Esophagus (tissue), 2 donors: ENCODE data around the gene PVR. TPM values are rescaled to one million over a fixed set of nuclear protein-coding genes. Genes with fewer than 3 reads are reported as not detected.

Experiments used
- H3K27ac ChIP-seq, 2 donors: one replicate each; pipeline ENCODE4 v1.5.1; 2013; ENCODE audit warnings: low read depth in 2 of 2, mild to moderate bottlenecking in 2 of 2, inconsistent platforms in 1 of 2, low read length in 1 of 2, moderate library complexity in 1 of 2
- H3K27me3 ChIP-seq, 2 donors: one replicate each; pipeline ENCODE4 v1.6.1; 2013; ENCODE audit warnings: low read length in 2 of 2, control low read depth in 1 of 2, mild to moderate bottlenecking in 1 of 2; ENCODE audit not compliant: insufficient read depth in 2 of 2, control insufficient read depth in 1 of 2
- H3K36me3 ChIP-seq, 2 donors: one replicate each; pipeline ENCODE4 v1.6.1; 2013; ENCODE audit warnings: low read length in 1 of 2; ENCODE audit not compliant: control insufficient read depth in 2 of 2, insufficient read depth in 2 of 2
- H3K4me1 ChIP-seq, 2 donors: one replicate each; pipeline ENCODE4 v1.6.1; 2013; ENCODE audit warnings: low read length in 1 of 2; ENCODE audit not compliant: control insufficient read depth in 2 of 2, insufficient read depth in 2 of 2
- H3K4me3 ChIP-seq, 2 donors: one replicate each; pipeline ENCODE4 v1.5.1; 2013; ENCODE audit warnings: low read length in 2 of 2, mild to moderate bottlenecking in 2 of 2, low read depth in 1 of 2, moderate library complexity in 1 of 2
- H3K9me3 ChIP-seq, 2 donors: one replicate each; pipeline ENCODE4 v1.6.1; 2013; ENCODE audit warnings: mild to moderate bottlenecking in 2 of 2, low read depth in 1 of 2, low read length in 1 of 2, moderate library complexity in 1 of 2; ENCODE audit not compliant: control insufficient read depth in 2 of 2, insufficient read depth in 1 of 2
- WGBS, 2 donors: extraction: QIAGEN DNeasy Blood & Tissue Kit; methylation state at CpG; one replicate each; pipeline ENCODE4 v1.1.7; 2013; 5-methylcytosine and 5-hydroxymethylcytosine counted together
- polyA plus RNA-seq, 2 donors: library from polyadenylated mRNA; stranded (reverse); fragments of 200-250 nt; gene quantifications; one replicate each; pipeline ENCODE4 v1.2.3, GENCODE V29; 2013
- donor health status: healthy with polysubstance abuse.
- donor health status: Bipolar disorder and iron deficiency.

PVR gene
- polyA plus RNA-seq, 2 donors = 9.5 to 10.2 TPM

GRCh38 chr19:44689290-44690130 lies 45.8 kb downstream of the PVR start:
- WGBS, 2 donors = 40 to 42% methylated on average over 11 of the region's 11 CpGs
- Histone ChIP-seq H3K4me1 (peaks cover 0 to 12% of the 10 kb centered on the region in 2 donors), H3K9me3 (no peaks in the 10 kb centered on the region), H3K27ac (no peak overlapping the region), H3K27me3 (no peaks in the 10 kb centered on the region), H3K4me3 (no peak overlapping the region), H3K36me3 (no peaks in the 10 kb centered on the region)

GRCh38 chr19:44690131-44690440 lies 46.4 kb downstream of the PVR start:
- no peak overlapping the region for H3K27ac ChIP-seq
- no peak overlapping the region for H3K4me3 ChIP-seq
- 87 to 90% methylated on average over 3 of the region's 3 CpGs for WGBS, 2 donors
- no peaks in the 10 kb centered on the region for H3K9me3 ChIP-seq
- no peaks in the 10 kb centered on the region for H3K27me3 ChIP-seq
- H3K36me3 ChIP-seq = no peaks in the 10 kb centered on the region
- peaks cover 0 to 10% of the 10 kb centered on the region in 2 donors for H3K4me1 ChIP-seq

- no peak overlapping the region for H3K4me3 ChIP-seq
- no peaks in the 10 kb centered on the region for H3K36me3 ChIP-seq
- H3K27ac ChIP-seq = peak overlapping the region; percentile 78 to 82
- no peaks in the 10 kb centered on the region for H3K27me3 ChIP-seq
- H3K9me3 ChIP-seq = no peaks in the 10 kb centered on the region
- peaks cover 0 to 14% of the 10 kb centered on the region in 2 donors for H3K4me1 ChIP-seq
- WGBS, 2 donors = 29 to 36% methylated on average over 5 of the region's 5 CpGs
Observed at GRCh38 chr19:44692379-44692721, 48.6 kb downstream of the PVR start.

- no peak overlapping the region for H3K27ac ChIP-seq
- H3K9me3 ChIP-seq = no peaks in the 10 kb centered on the region
- no peak overlapping the region for H3K4me3 ChIP-seq
- WGBS, 2 donors = 78 to 90% methylated on average over 2 of the region's 2 CpGs
- peaks cover 0 to 14% of the 10 kb centered on the region in 2 donors for H3K4me1 ChIP-seq
- no peaks in the 10 kb centered on the region for H3K27me3 ChIP-seq
- H3K36me3 ChIP-seq = no peaks in the 10 kb centered on the region
Observed at GRCh38 chr19:44694184-44694579, 50.5 kb downstream of the PVR start.

DNA sequence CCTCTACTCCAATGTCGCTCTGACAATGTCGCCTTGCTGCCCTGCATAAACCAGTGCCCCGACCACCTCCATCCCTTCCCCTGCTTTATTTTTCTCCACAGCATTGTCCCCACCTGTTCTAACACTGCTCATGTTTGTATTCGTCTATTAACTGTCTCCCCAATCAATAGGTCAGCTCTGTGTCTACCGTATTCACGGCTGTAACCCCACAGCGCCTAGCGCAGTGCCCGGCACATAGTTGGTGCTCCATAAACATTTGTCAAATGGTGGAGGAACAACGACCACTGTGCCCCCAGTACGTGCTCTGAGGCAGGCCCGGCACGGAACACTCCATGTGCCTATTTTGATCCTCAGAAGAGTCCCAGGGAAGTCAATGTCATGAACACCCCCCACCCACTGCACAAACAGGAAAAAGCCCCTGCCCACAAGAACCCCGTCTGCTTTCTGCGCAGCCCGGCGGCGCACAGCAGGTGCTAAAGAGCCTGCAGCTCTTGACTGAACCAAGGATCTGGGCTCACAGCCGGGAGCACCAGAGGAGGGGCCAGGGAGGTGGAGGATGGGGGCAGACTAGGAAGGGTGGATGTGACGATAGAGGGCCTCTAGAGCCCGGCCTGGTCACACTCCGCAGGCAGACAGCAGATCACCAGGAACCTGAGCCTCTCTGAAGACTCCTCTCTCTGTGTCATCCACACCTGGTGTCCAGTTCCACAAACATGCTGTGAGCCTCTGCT lies 53.4 kb downstream of the PVR start:
- peaks cover 0 to 6% of the 10 kb centered on the region in 2 donors for H3K4me1 ChIP-seq
- WGBS, 2 donors = 60 to 70% methylated on average over 22 of the region's 22 CpGs
- no peak overlapping the region for H3K27ac ChIP-seq
- H3K4me3 ChIP-seq = no peak overlapping the region
- H3K36me3 ChIP-seq = no peaks in the 10 kb centered on the region
- H3K9me3 ChIP-seq = no peaks in the 10 kb centered on the region
- no peaks in the 10 kb centered on the region for H3K27me3 ChIP-seq

DNA sequence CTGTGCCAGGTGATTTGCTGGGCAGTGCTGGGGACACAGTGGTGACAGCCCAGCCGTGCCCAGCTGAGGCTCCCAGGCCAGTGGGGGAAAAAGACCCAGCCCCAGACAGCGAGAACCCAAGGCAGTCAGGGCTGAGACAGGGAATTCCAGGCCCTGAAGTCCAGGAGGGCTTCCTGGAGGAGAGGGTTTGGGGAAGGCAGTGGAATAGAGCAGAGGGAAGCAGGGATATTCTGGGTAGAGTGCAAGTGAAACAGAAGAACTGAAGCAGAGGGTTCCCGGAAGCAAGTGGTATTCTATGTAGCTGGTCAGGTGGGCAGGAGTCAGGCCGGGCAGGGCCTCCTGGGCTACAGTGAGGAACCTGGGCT lies 53.9 kb downstream of the PVR start:
- Histone ChIP-seq H3K9me3 (no peaks in the 10 kb centered on the region), H3K27me3 (no peaks in the 10 kb centered on the region), H3K36me3 (no peaks in the 10 kb centered on the region), H3K4me3 (no peak overlapping the region), H3K4me1 (peaks cover 0 to 11% of the 10 kb centered on the region in 2 donors), H3K27ac (no peak overlapping the region)
- 82 to 88% methylated on average over 4 of the region's 4 CpGs for WGBS, 2 donors

- Histone ChIP-seq H3K9me3 (no peaks in the 10 kb centered on the region), H3K36me3 (no peaks in the 10 kb centered on the region), H3K27ac (no peak within 1 kb of the TSS), H3K4me1 (peaks cover 0 to 11% of the 10 kb centered on the region in 2 donors), H3K27me3 (no peaks in the 10 kb centered on the region), H3K4me3 (no peak within 1 kb of the TSS)
- WGBS, 2 donors = 75 to 79% methylated on average over 13 of the region's 13 CpGs
Observed at GRCh38 chr19:44698492-44699201, 54.9 kb downstream of the PVR start, which contains the start of gene CEACAM16. CEACAM16 (plus strand) TSS chr19:44699151; CDS start chr19:44701457, 2,306 bp downstream.

DNA sequence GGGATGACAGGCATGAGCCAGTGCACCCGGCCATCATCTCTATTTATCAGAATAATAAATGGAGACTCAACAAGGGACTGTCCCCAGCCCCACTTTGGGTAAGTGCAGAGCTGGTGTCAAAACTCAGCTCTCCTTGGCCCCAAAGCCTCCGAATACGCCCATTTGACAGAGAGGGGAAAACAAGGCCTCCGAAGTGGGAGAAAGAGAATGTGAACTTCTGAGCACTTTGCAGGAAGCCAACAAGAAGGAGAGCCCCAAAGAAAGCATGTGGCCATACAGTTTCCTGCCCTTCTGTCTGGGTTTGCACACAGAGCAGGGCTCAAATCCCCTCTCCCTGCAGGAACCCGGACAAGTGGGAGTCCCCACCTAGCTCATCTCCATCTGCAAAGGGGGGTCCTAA lies 56.8 kb downstream of the PVR start:
- no peaks in the 10 kb centered on the region for H3K9me3 ChIP-seq
- 91% methylated on average over 5 of the region's 5 CpGs for WGBS, 2 donors

DNA sequence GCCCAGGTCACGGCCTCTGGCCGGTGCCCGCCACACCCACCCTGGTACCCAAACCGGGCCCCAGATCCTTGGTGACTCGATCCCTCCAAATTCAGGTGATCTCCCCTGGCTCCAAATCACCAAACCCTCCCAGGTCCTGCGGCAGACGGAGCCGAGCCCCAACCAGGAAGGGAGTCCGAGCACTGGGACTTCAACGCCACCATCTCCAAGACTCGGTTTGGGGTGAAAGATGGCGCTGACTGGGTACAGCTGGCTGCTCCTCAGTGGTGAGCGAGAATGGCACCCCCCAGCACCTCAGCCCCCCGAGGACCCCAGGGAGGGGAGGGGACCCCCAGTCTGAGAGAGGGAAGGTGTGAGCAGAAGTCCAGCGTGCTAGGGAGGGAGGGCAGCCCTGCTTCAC lies 57.5 kb downstream of the PVR start:
- Histone ChIP-seq H3K36me3 (no peaks in the 10 kb centered on the region), H3K27me3 (no peaks in the 10 kb centered on the region), H3K4me1 (peaks cover 0 to 5% of the 10 kb centered on the region in 2 donors)

More for the DNA sequence above, 56.8 kb downstream of the PVR start:
- peaks cover 0 to 7% of the 10 kb centered on the region in 2 donors for H3K4me1 ChIP-seq
- H3K27me3 ChIP-seq = no peaks in the 10 kb centered on the region
- no peak overlapping the region for H3K4me3 ChIP-seq
- no peak overlapping the region for H3K27ac ChIP-seq
- no peaks in the 10 kb centered on the region for H3K36me3 ChIP-seq

More for the DNA sequence above, 57.5 kb downstream of the PVR start:
- 81 to 87% methylated on average over 15 of the region's 15 CpGs for WGBS, 2 donors
- no peak overlapping the region for H3K4me3 ChIP-seq
- H3K9me3 ChIP-seq = no peaks in the 10 kb centered on the region
- peak overlapping the region in 1 of 2 donors; percentile 1 for H3K27ac ChIP-seq
